Tracheal epithelial cell (primary cell): ENCODE measurements around the gene KDM3B. TPM values are rescaled to one million over a fixed set of nuclear protein-coding genes. Genes with fewer than 3 reads are reported as not detected.

Experiments used
- total RNA-seq: library from RNA; depleted of rRNA; stranded (reverse); fragments of >200 nt; gene quantifications from 2 replicates; pipeline ENCODE4 v1.2.1, GENCODE V29; 2014

The KDM3B gene
- total RNA-seq = 36.4 and 42.0 TPM in 2 replicates

GRCh38 chr5:138352071-138352721 is at the start of gene KDM3B:
Gene KDM3B, plus strand, starts transcription at chr5:138352685. Its CDS starts 111 bp downstream, at chr5:138352796.

GRCh38 chr5:138331449-138332368 is 20.8 kb upstream of the KDM3B start, which contains the start of gene CDC25C:
Gene CDC25C, minus strand, starts transcription at chr5:138331804. Its CDS starts 624 bp downstream, at chr5:138331180.

DNA sequence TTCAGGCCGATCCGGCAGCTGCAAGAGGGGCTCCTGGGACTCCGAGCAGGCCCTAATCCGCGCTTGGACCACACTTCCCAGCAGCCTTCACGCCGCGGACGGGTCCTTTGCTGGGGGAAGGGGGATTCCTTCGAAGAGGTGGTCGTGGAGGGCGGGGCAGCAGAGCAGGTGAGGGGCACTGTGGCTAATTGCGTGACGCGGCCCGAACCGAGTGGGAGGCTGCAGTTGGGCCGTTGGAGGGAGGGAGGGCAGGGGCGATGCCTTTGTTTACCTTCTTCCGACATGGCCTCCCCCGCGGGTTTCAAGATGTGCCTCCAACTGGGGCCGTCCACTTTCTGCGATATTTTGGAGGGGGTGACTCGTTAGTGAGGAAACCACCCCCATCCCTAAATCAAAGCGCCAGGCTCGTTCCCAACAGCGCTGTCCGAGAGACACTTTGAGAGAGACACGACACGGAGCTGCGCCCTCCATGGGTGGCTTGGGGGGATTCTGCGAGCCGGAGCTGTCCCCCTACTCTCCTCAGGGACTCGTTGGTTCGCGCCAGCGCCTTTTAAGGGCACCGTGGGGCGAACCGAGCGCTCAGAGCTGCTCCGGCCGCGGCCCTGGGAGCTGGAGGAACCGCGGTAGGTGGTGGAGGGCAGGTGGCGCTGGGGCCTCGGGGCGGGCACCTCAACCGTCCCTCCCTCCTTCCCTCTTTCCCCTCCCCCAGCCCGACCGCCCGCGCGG is 14.6 kb upstream of the KDM3B start, which contains the start of gene FAM53C:
TSS of gene FAM53C (plus strand) at position 582 of the 726 bp plus-strand sequence. CDS start 3,070 bp downstream, outside the sequence.

GRCh38 chr5:138438724-138439476 is 86.4 kb downstream of the KDM3B start, which contains the start of gene REEP2:
Gene REEP2, plus strand, starts transcription at chr5:138439057. Its CDS starts 152 bp downstream, at chr5:138439209.

GRCh38 chr5:138465261-138466124 is 113.0 kb downstream of the KDM3B start, which contains the start of gene EGR1:
Gene EGR1, plus strand, starts transcription at chr5:138465479. Its CDS starts 283 bp downstream, at chr5:138465762.

Other genes with a start within 250 kb of the KDM3B start
- 1.7 and 2.8 TPM in 2 replicates for gene NME5, start 213.3 kb upstream of the KDM3B start, total RNA-seq
- gene BRD8, start 174.1 kb upstream of the KDM3B start, total RNA-seq = 11.5 and 12.3 TPM in 2 replicates
- gene KIF20A, start 173.6 kb upstream of the KDM3B start, total RNA-seq = 0.64 and 4.3 TPM in 2 replicates
- gene CDC23, start 139.4 kb upstream of the KDM3B start, total RNA-seq = 22.4 and 24.7 TPM in 2 replicates
- not detected in 2 replicates for gene GFRA3, start 78.1 kb upstream of the KDM3B start, total RNA-seq
- 0.72 TPM in 1 of 2 replicates, not detected in the other for gene CDC25C, start 20.9 kb upstream of the KDM3B start, total RNA-seq
- gene FAM53C, start 14.4 kb upstream of the KDM3B start, total RNA-seq = 12.4 and 19.5 TPM in 2 replicates
- gene REEP2, start 86.4 kb downstream of the KDM3B start, total RNA-seq = 1.9 and 6.3 TPM in 2 replicates
- 5.1 and 6.6 TPM in 2 replicates for gene EGR1, start 112.8 kb downstream of the KDM3B start, total RNA-seq
- 175 and 185 TPM in 2 replicates for gene ETF1, start 190.6 kb downstream of the KDM3B start, total RNA-seq
- 725 and 792 TPM in 2 replicates for gene HSPA9, start 222.7 kb downstream of the KDM3B start, total RNA-seq